ENCODE measurements around the gene ADGRF3.
"Not testable (repeated sequence)": the region's sequence is repeated elsewhere in the genome, so short reads cannot be mapped to it uniquely, and the experiment has no call there.

Gene ADGRF3

DNA sequence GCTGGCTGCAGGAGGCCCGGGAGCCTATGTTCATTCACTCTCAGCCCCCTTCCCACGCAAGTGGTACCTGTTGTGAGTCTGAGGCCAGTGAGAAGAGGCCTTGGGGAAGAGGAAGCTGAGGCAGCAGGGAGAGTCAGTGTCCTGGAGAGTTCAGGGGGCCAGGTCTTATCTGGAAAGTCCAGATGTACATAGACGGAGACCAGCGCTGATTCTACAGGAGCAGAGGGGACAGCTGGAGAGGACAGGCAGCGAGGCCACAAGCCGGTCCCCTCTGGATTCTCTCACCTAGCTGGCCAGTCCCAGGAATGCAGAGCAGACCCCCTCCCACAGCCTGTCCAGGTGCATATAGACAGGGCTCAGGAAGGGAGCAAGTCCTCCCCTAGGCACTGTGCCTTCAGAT, 29.7 kb downstream of the ADGRF3 start:
- no peak for DNase-seq (ENCODE audit: low read depth)

DNA sequence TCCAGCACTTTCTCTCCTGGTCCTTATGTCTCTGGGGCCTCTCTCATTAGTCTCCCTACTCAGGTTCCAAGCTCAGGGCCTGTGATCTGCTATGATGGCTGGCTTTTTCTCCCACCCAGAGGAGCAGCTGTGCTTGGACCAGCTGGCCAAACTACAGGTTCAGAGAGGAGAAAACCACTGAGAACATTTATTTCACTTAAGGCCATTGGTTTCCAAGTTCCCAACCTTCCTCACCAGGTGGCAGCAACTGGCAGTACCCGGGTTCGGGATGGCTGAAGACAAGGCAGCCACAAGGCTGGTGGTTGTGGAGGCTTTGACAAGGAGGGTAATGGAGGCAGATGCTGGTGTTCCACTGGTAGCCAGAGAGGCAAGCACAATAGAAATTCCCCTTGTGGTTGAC, 30.5 kb downstream of the ADGRF3 start:
- no peak for DNase-seq (ENCODE audit: low read depth)

DNA sequence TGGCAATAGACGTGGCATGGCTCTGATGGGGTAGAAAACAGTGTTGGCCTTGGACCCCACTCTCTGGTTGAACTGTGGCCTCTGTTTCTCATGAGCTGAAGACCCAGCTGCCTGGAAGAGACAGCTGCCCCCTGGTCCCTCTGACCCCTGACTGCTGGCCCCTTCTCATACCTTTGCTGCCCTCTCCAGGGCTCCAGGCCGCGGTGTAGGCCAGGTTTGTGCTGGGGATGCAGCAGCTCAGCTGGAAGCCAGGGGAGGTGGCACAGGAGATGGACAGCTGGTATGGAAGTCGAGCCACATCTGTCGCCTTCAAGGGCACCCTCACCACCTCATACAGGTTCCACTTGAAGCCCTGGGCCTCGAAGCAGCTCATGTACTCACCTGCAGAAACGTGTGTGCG, 32.3 kb downstream of the ADGRF3 start:
- no peak for DNase-seq (ENCODE audit: low read depth)

DNA sequence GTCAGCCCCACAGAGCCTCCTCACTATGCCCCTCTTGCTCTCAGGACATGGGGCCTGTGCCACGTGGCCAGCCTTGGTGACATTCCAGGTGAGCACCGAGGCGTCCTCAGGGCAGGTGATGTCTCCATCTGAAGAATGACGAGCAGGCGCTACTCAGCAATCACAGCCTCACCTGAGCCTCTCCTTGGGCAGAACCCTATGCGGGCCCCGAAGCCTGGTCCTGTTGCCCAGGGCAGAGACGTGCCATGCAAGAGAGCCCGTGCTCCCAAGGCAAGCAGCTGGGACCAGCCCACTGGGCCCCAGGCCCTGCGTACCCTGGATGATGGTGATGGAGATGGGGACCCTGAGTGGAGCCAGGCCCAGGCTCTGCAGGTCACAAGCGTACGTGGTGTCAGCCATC, 33.1 kb downstream of the ADGRF3 start:
- no peak for DNase-seq (ENCODE audit: low read depth)

DNA sequence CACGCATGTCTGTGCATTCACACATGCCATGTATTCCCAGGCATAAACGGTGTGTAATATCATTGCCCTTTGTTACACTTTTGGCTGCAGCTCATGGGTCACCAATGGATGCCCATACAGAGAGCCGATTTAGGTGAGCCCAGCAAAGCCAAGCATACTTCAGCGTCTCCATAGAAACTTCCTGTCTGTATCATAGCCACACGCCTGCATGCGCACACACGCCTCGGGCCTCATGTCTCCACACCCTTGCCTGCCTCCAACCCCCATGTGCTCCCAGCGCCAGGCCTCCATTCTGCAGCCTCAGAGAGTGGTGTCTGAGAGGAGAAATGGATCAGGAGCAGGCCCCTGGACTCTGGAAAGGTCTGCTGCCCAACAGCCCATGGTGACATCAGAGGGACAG, 34.1 kb downstream of the ADGRF3 start:
- DNase-seq (ENCODE audit: low read depth): no peak

DNA sequence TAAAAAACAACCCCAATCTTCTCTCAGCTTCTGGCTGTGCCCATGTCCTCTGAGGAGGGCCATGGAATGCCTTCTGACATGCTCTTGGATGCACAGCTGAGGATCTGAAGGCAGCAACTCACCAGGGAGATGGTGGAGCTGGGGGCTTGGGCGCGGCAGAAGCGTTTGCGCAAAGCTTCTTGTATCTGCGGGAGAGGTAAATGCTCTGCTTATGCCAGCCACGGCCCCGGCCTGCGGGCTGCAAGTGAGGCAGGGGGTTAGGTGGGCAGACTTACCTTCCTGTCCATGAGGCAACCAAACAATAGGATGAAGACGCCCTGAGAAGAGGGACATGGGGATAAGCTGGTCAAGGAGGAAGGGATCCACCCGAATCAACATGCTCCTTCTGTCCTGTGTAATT, 36.7 kb downstream of the ADGRF3 start:
- DNase-seq (ENCODE audit: low read depth): no peak

DNA sequence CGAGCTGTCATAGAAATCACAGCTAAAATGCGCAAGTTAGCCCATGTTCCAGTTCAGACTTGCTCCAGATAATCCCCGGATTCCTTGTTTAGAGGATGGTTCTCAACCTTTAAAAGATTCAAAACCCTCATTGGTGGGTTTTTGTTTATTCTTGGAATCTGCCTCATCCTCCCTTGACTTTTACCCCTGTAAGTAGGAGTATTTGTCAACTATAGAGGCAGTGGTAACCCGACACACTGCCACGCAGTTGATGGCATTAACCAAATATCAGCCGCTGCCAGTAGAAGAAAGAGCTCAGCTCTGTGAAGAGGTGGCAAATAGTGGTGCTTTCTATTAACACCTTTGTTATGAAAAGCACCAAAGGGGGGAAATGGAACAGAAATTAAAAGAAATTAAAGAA, 41.0 kb downstream of the ADGRF3 start:
- no peak for DNase-seq (ENCODE audit: low read depth)

DNA sequence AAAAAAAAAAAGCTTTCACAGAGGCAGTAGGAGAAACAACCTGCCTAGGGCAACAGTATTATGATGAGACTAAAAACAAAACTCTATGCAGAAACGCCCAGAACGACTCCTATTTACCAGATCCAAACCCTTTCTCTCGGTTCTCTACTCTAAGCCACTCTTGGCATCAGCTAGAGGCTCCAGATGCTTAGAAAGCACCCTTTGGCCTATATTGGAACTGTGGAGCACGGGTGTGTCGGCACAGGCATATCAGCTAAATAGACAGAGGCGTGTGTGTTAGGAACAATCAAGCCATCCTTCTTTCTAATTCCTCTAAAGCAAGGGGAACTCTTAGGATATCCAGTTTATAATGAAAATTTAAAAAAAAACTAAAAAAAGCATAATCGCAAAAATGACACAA, 41.5 kb downstream of the ADGRF3 start:
- not testable (repeated sequence) for DNase-seq (ENCODE audit: low read depth)

DNA sequence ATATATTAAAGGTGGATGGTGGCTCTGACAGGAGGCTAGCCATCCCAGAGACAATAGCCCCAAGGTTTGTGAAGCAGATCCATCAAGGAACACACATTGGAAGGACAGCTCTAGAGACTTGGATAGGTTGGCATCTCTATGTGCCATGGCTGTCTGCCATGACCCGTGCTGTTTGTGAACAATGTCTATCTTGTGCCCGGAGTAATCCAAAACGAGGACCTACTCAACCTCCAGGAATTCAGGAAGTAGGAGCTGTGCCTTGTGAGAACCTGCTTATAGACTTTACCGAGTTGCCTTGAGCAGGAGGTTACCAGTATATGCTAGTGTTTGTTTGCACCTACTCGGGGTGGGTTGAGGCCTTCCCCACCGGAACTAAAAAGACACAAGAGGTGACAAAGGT, 43.7 kb downstream of the ADGRF3 start:
- no peak for DNase-seq (ENCODE audit: low read depth)

DNA sequence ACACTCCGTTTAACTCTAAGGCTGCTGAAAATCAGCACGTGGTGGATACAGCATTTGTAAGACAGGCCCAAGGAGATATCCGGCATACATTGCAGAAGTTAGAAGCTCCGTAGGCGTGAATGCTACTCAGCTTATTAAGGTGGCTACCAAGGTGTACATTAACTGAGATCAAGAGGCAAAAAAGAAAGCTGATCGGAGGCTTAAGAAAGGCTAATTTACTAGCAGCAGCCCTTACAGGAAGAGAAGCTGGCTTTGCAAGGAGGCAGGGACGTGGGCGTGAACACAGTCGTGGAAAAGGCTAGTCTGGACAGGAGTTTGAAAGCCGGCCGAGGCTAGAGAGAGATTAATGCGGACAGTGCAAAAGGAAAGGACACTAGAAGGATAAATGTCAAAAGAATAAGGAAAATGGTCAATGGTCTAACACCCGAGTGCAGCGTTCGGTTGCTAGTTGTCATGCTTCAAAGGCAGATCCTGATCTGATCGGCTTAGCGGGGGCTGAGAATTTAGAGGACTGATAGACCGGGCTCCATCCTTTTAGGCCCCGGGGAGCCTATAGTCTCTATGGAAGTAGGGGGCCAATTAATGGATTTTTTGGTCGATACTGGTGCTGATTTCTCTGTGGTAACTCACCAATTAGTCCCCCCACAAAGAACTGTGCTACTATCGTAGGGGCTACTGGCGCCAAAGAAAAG, 46.2 kb downstream of the ADGRF3 start:
- no peak for DNase-seq (ENCODE audit: low read depth)

DNA sequence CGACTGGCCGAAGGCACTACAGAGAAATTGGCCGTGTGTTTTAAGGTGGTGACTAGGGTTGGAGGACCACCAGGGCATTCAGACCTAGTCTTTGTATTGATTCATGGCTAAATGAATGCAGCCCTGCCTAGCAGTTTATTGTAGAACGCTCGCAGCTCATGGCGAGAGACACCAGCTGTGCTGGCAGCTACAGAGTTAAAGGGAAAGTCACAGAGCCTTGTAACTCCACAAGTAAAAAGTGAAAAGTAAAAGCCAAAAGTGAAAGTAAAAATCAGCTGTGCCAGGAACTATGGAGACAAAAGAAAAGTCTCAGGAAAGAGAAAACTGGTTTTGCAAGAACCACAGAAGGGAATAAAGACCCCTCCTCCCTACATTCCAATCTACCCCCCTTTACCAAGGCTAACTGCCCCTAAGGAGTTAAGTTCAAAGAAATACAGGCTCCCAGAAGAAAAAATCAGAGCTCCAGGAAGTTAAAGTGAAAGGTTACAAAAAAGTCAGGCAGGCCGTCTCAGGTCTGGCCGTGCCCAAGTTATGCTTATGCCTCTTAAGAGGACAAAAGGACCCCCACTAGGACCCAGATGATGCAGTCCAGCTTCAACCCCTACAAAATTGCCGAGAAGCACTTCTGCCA, 47.0 kb downstream of the ADGRF3 start:
- DNase-seq (ENCODE audit: low read depth): no peak

DNA sequence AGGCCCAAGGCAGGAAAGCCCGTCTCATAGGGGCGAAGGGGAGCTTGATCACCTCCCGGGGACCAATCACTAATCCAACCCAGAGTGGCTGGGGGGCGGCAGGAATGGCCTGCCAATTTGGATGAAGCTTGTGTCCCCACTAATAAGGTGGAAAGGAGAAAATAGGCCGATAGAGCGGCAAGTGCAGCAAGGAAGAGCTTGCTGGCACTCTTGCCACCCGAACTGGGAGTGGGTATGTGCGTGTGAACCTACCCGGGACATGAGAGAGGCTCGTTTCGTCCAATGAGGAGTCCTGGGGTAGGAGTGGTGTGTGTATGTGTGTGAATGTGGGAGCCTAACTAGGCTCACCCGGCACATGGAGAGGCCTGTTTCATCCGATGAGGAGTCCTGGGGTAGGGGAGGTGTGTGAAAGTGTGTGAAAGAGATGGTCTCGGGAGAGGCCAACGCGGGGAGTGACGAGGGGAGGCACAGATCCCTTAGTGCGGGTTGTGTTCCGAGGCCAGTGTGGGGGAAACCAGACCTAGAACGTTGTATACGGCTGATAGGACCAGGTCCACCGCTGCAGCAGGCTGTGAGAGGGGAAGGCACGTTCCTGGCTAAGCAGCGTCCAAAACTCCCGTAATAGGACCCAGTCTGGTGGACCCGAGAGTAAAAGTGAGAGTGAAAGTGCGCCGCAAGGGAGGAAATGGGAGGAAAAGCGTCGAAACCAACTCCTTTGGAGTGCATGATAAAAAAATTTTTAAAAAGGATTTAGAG, 47.8 kb downstream of the ADGRF3 start:
- no peak for DNase-seq (ENCODE audit: low read depth)

DNA sequence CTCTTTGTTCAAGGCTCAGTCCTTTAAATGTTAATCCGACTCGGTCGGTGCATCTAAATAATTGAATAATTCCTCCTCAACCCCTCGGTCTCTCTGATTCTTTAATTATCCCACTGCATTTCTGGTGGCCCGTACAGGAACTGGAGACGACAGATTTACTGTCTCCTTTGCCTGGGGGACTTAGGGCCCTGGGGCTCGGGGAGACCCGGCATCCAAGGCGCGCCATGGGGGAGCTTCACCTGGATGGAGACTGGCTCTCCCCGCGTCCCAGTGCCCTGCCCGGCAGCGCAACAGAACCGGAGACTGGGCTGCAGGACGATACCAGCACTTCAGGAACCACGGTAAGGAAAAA, 48.3 kb downstream of the ADGRF3 start:
- DNase-seq (ENCODE audit: low read depth): no peak

DNA sequence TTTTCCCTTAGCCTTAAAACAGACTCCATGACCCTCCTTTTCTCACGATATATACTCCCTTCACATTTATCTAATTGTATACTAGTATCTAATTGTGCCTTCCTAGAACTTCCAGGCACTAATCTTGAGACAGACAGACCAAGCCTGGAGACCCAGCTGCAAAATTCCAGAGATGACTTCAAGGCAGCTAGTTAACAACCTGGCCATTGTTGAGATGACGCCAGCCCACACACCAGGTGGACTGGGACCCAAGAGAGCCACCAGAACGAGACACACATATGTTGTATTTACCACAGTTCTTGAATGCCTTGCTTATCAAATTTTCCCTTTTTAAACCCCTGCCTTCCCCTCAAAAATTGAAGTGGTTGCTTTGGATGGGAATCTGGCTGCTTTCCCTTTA, 49.5 kb downstream of the ADGRF3 start:
- DNase-seq (ENCODE audit: low read depth): no peak

DNA sequence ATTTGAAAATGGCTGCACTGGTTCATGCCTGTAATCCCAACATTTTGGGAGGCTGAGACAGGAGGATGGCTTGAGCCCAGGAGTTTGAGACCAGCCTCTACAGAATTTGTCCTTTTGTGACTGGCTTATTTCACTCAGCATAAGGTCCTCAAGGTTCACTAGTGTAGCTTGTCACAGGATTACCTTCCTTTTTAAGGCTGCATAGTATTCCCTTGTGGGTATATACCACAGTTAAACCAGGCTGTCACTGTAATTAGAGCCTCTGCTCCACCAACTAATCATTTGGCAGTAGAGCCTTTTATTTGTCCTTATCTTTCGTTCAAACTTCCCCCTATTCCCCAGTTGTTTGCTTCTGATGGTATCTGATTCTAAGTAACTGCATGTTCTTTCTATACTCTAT, 51.1 kb downstream of the ADGRF3 start:
- DNase-seq (ENCODE audit: low read depth): no peak

DNA sequence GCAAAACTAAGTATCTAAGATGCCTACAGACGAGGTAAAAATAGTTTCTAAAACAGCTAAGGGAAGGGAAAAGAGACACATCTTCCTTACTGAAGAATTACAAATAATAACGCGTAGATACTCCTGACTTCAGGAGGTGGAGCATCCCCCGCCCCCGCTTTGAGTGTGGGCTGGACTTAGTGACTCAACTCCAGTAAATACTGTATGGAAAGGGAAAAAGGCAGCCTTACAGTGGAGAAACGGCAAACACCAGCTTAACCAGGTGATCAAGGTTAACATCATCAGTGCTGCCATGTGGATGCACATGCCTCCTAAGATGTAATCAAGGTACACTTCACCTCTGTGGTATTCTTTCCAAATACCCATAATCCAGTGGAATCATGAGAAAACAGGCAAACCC, 53.9 kb downstream of the ADGRF3 start:
- no peak for DNase-seq (ENCODE audit: low read depth)

DNA sequence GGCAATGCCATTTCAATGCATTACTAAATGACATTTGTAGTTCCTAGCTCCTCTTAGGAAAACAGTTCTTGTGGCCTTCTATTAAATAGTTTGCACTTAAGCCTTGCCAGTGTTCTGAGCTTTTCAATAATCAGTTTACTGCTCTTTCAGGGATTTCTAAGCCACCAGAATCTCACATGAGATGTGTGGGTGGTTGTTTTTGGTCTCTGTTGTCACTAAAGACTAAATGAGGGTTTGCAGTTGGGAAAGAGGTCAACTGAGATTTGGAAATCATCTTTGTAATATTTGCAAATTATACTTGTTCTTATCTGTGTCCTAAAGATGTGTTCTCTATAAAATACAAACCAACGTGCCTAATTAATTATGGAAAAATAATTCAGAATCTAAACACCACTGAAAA, 56.6 kb downstream of the ADGRF3 start:
- no peak for DNase-seq (ENCODE audit: low read depth)

DNA sequence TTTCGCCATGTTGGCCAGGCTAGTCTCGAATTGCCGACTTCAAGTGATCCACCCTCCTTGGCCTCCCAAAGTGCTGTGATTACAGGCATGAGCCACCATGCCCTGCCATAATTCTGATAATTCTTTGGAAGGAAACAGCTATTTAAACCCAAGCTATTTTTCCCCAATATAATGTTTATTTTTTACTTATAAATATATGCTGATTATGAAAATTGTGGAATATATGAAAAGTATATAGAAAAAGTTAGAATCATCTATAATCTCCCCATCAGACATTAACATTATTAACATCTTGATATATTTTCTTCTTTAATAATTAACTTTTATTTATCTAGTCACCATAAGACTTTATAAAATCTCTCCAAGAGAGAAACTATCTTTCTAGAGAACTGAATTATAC, 60.7 kb downstream of the ADGRF3 start:
- DNase-seq (ENCODE audit: low read depth): no peak

DNA sequence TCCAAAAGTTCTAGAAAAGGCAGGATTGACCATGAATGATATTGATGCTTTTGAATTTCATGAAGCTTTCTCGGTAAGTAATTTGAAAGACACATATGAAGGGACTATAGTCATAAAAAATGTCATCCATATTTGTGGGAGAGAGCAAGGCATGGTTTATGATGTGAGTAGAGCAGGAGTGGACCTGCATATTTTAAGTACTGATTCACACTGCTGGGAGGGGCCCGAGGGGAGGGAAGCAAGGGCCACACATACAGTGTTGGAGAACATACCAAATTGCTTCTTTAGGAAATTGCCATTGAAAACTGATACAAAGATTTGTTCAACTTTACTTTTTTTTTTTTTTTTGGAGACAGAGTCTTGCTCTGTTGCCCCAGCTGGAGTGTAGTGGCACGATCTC, 62.5 kb downstream of the ADGRF3 start:
- no peak for DNase-seq (ENCODE audit: low read depth)

DNA sequence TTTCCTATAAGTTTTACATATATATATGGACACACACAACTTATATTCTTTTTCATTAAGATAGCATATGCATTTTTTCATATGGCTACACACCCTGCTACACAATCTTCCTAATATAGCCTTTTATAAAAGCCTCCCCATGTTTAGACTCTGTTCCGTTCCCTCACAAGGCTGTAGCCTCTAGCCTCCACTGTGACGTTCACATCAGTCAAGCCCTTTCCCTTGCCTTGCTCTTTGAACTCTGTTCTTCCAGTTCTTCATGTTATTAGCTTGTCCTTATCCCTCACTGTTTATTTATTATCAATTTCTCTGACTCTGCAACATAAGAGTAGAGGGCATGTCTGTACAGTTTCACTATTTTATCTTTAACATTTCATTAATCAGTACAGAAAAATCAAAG, 63.0 kb downstream of the ADGRF3 start:
- no peak for DNase-seq (ENCODE audit: low read depth)

DNA sequence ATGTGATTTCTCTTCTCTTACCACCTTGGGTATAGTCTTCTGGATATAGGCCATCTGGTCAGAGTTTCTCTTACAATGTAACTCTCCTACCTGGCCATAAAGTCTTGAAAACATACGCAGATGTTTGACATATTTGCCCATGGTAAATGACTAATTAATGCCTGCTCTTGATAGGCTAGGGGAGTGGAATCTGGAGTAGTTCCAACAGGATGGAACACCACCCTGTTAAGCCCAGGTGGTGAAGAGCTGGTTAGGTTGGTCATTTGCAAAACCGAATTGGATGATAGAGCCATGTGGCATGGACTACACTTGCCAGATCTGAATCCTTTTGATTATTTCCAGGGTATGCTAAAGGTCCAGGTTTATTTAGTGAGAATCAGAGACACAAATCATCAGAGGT, 65.4 kb downstream of the ADGRF3 start:
- DNase-seq (ENCODE audit: low read depth): no peak

DNA sequence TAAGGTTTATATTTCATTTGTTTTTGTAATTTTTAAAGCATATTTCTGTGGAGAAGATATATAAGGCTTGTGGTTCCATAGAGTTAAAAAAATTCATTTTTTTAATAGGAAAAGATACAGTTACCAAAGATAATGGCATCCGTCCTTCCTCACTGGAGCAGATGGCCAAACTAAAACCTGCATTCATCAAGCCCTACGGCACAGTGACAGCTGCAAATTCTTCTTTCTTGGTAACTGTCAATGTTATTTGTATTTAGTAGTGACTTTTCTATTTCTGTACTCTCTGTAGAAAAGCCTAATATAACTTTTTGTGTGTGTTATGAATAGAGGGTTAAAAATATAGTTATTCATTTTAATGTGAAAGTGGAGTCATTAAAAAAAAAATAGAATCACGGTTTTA, 66.7 kb downstream of the ADGRF3 start:
- no peak for DNase-seq (ENCODE audit: low read depth)

DNA sequence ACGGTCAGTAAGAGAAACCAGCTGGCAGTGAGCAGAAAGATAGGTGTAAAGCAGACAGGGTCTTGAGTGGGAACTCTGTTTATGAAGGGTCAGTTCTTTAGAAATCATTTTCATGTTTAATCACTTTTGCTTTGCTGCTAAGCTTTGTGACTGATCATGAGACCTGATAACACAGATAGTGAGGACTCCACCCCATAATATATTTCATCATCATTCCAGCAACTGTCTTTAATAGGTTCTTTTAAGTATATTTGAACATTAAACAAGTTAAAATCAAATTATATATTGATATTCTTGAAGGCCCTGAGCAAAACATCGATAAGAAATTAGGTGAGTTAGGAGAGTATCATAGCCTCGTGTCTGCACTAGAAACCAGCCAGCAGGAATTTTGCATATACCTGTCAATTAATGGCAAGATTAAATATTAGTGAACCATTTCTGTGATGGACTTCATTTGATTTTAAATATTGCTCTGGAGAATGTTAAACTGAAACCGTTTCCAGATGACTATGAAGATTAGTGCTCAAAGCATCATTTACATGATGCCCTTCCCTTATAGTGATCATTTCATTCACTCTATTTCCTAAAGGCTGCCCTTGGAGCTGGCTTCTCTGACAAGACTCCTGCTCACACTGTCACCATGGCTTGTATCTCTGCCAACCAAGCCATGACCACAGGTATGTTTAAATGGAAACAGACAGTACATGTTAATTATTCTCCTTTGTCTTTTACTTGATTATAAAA, 69.9 kb downstream of the ADGRF3 start:
- no peak for DNase-seq (ENCODE audit: low read depth)
